PFSK-1 (cell line): Measurements from ENCODE around the gene PRND.

Experiments
- POLR2AphosphoS5 ChIP-seq: IDR thresholded peaks from 2 replicates; pipeline ENCODE4 v1.6.1; 2012; ENCODE audit warnings: low read depth, mild to moderate bottlenecking, control low read depth, low read length, moderate library complexity
- SIN3A ChIP-seq: IDR thresholded peaks from 2 replicates; pipeline ENCODE4 v1.6.1; 2012; ENCODE audit warnings: mild to moderate bottlenecking, low read length, moderate library complexity, borderline replicate concordance; ENCODE audit not compliant: insufficient read depth
- TAF1 ChIP-seq: IDR thresholded peaks from 2 replicates; pipeline ENCODE4 v1.6.1; 2012; ENCODE audit warnings: low read length, control low read depth, borderline replicate concordance; ENCODE audit not compliant: insufficient read depth

DNA sequence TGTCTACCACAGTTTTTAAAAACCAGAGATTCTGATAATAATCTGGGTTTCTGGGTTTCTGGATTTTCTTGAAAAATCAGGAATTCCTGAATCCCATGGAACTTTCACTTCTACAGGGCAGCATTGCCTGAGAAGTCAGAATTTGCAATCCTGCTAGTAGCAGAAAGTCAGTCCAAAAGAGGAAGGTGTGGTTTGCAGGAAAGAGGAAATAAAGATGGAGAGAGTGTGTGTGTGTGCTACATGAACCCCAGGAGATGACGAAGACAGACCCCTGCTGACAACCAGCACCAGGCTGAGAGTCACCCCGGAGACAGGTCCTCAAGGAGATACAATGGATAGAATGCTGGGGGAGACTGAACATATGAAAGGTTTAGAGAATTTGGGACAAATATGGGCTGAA lies 44.9 kb downstream of the PRND start:
- TF ChIP-seq POLR2AphosphoS5 (no peak), SIN3A (no peak), TAF1 (no peak)
